ENCODE data around the gene FBXO34.
"Not testable (repeated sequence)": the region's sequence is repeated elsewhere in the genome, so short reads cannot be mapped to it uniquely, and the experiment has no call there.

Gene FBXO34

GRCh38 chr14:55309154-55309553, 37.9 kb downstream of the FBXO34 start:
- Mint-ChIP-seq H3K4me1 (ENCODE audit: low read depth) (no peaks in the 10 kb centered on the region), H3K36me3 (ENCODE audit: low read depth) (peaks cover 40% of the 10 kb centered on the region), H3K4me3 (no peak overlapping the region)

GRCh38 chr14:55309761-55310365, 38.6 kb downstream of the FBXO34 start:
- peaks cover 41% of the 10 kb centered on the region for H3K9me3 Mint-ChIP-seq

More at GRCh38 chr14:55309154-55309553, 37.9 kb downstream of the FBXO34 start:
- Mint-ChIP-seq H3K9me3 (peaks cover 39% of the 10 kb centered on the region), H3K27me3 (ENCODE audit: low read depth) (no peaks in the 10 kb centered on the region), H3K27ac (no peak overlapping the region)
- no peak for DNase-seq (ENCODE audit: low spot score)

GRCh38 chr14:55312379-55313030, 41.3 kb downstream of the FBXO34 start:
- Mint-ChIP-seq H3K36me3 (ENCODE audit: low read depth) (peaks cover 54% of the 10 kb centered on the region), H3K9me3 (peaks cover 49% of the 10 kb centered on the region)
- H3K27me3 Mint-ChIP-seq (ENCODE audit: low read depth); DNase-seq (ENCODE audit: low spot score); H3K4me3 Mint-ChIP-seq; H3K4me1 Mint-ChIP-seq (ENCODE audit: low read depth); H3K27ac Mint-ChIP-seq: not testable (repeated sequence)

More at GRCh38 chr14:55309761-55310365, 38.6 kb downstream of the FBXO34 start:
- Mint-ChIP-seq H3K36me3 (ENCODE audit: low read depth) (peaks cover 42% of the 10 kb centered on the region), H3K27me3 (ENCODE audit: low read depth) (no peaks in the 10 kb centered on the region), H3K4me3 (no peak overlapping the region), H3K27ac (no peak overlapping the region), H3K4me1 (ENCODE audit: low read depth) (peaks cover 2% of the 10 kb centered on the region)
- DNase-seq (ENCODE audit: low spot score), result no peak

- no peak for DNase-seq (ENCODE audit: low spot score)
- no peak overlapping the region for H3K4me3 Mint-ChIP-seq
- peaks cover 58% of the 10 kb centered on the region for H3K36me3 Mint-ChIP-seq (ENCODE audit: low read depth)
- peaks cover 2% of the 10 kb centered on the region for H3K4me1 Mint-ChIP-seq (ENCODE audit: low read depth)
- peaks cover 49% of the 10 kb centered on the region for H3K9me3 Mint-ChIP-seq
- no peak overlapping the region for H3K27ac Mint-ChIP-seq
- no peaks in the 10 kb centered on the region for H3K27me3 Mint-ChIP-seq (ENCODE audit: low read depth)
These were observed 42.3 kb downstream of the FBXO34 start for GRCh38 chr14:55313480-55313879.

GRCh38 chr14:55314449-55314848, 43.2 kb downstream of the FBXO34 start:
- H3K27ac Mint-ChIP-seq, result no peak overlapping the region
- peaks cover 46% of the 10 kb centered on the region for H3K9me3 Mint-ChIP-seq

GRCh38 chr14:55316564-55316963, 45.3 kb downstream of the FBXO34 start:
- H3K36me3 Mint-ChIP-seq (ENCODE audit: low read depth), result peaks cover 42% of the 10 kb centered on the region
- no peak overlapping the region for H3K27ac Mint-ChIP-seq

More at GRCh38 chr14:55314449-55314848, 43.2 kb downstream of the FBXO34 start:
- peaks cover 3% of the 10 kb centered on the region for H3K4me1 Mint-ChIP-seq (ENCODE audit: low read depth)
- H3K4me3 Mint-ChIP-seq, result no peak overlapping the region
- no peak for DNase-seq (ENCODE audit: low spot score)
- H3K36me3 Mint-ChIP-seq (ENCODE audit: low read depth), result peaks cover 62% of the 10 kb centered on the region
- H3K27me3 Mint-ChIP-seq (ENCODE audit: low read depth), result no peaks in the 10 kb centered on the region

GRCh38 chr14:55317542-55318306, 46.5 kb downstream of the FBXO34 start:
- no peak overlapping the region for H3K27ac Mint-ChIP-seq
- no peaks in the 10 kb centered on the region for H3K27me3 Mint-ChIP-seq (ENCODE audit: low read depth)
- peaks cover 36% of the 10 kb centered on the region for H3K36me3 Mint-ChIP-seq (ENCODE audit: low read depth)
- no peak for DNase-seq (ENCODE audit: low spot score)
- H3K4me3 Mint-ChIP-seq, result no peak overlapping the region
- peaks cover 3% of the 10 kb centered on the region for H3K4me1 Mint-ChIP-seq (ENCODE audit: low read depth)
- H3K9me3 Mint-ChIP-seq, result peaks cover 20% of the 10 kb centered on the region

More at GRCh38 chr14:55316564-55316963, 45.3 kb downstream of the FBXO34 start:
- no peak for DNase-seq (ENCODE audit: low spot score)
- Mint-ChIP-seq H3K9me3 (peaks cover 25% of the 10 kb centered on the region), H3K27me3 (ENCODE audit: low read depth) (no peaks in the 10 kb centered on the region), H3K4me3 (no peak overlapping the region), H3K4me1 (ENCODE audit: low read depth) (peaks cover 3% of the 10 kb centered on the region)

- H3K27ac Mint-ChIP-seq, result no peak overlapping the region
- peaks cover 3% of the 10 kb centered on the region for H3K4me1 Mint-ChIP-seq (ENCODE audit: low read depth)
- H3K9me3 Mint-ChIP-seq, result peaks cover 10% of the 10 kb centered on the region
- no peak for DNase-seq (ENCODE audit: low spot score)
- H3K27me3 Mint-ChIP-seq (ENCODE audit: low read depth), result no peaks in the 10 kb centered on the region
- peaks cover 29% of the 10 kb centered on the region for H3K36me3 Mint-ChIP-seq (ENCODE audit: low read depth)
- no peak overlapping the region for H3K4me3 Mint-ChIP-seq
These were observed 47.5 kb downstream of the FBXO34 start for GRCh38 chr14:55318694-55319093.

GRCh38 chr14:55323910-55324309, 52.7 kb downstream of the FBXO34 start:
- no peak for DNase-seq (ENCODE audit: low spot score)
- H3K9me3 Mint-ChIP-seq, result no peaks in the 10 kb centered on the region
- H3K4me1 Mint-ChIP-seq (ENCODE audit: low read depth), result peaks cover 13% of the 10 kb centered on the region
- no peak overlapping the region for H3K4me3 Mint-ChIP-seq
- no peak overlapping the region for H3K27ac Mint-ChIP-seq
- no peaks in the 10 kb centered on the region for H3K27me3 Mint-ChIP-seq (ENCODE audit: low read depth)
- peaks cover 5% of the 10 kb centered on the region for H3K36me3 Mint-ChIP-seq (ENCODE audit: low read depth)

GRCh38 chr14:55324812-55325211, 53.6 kb downstream of the FBXO34 start:
- no peak for DNase-seq (ENCODE audit: low spot score)
- peaks cover 17% of the 10 kb centered on the region for H3K4me1 Mint-ChIP-seq (ENCODE audit: low read depth)
- H3K27ac Mint-ChIP-seq, result no peak overlapping the region
- no peak overlapping the region for H3K4me3 Mint-ChIP-seq
- no peaks in the 10 kb centered on the region for H3K27me3 Mint-ChIP-seq (ENCODE audit: low read depth)
- H3K36me3 Mint-ChIP-seq (ENCODE audit: low read depth), result peaks cover 3% of the 10 kb centered on the region
- H3K9me3 Mint-ChIP-seq, result no peaks in the 10 kb centered on the region

- Mint-ChIP-seq H3K27ac (peak overlapping the region; percentile 1), H3K4me3 (no peak overlapping the region), H3K9me3 (no peaks in the 10 kb centered on the region), H3K27me3 (ENCODE audit: low read depth) (no peaks in the 10 kb centered on the region), H3K4me1 (ENCODE audit: low read depth) (peaks cover 32% of the 10 kb centered on the region), H3K36me3 (ENCODE audit: low read depth) (peaks cover 3% of the 10 kb centered on the region)
- no peak for DNase-seq (ENCODE audit: low spot score)
These were observed 56.0 kb downstream of the FBXO34 start for GRCh38 chr14:55327179-55327578.

- no peak overlapping the region for H3K27ac Mint-ChIP-seq
- H3K4me1 Mint-ChIP-seq (ENCODE audit: low read depth), result peaks cover 42% of the 10 kb centered on the region
- no peaks in the 10 kb centered on the region for H3K27me3 Mint-ChIP-seq (ENCODE audit: low read depth)
- peaks cover 3% of the 10 kb centered on the region for H3K36me3 Mint-ChIP-seq (ENCODE audit: low read depth)
- no peak overlapping the region for H3K4me3 Mint-ChIP-seq
- no peak for DNase-seq (ENCODE audit: low spot score)
- H3K9me3 Mint-ChIP-seq, result no peaks in the 10 kb centered on the region
These were observed 57.1 kb downstream of the FBXO34 start for GRCh38 chr14:55328317-55328716.

- Mint-ChIP-seq H3K4me1 (ENCODE audit: low read depth) (peaks cover 60% of the 10 kb centered on the region), H3K27ac (peak overlapping the region; percentile 67), H3K36me3 (ENCODE audit: low read depth) (peaks cover 2% of the 10 kb centered on the region), H3K27me3 (ENCODE audit: low read depth) (no peaks in the 10 kb centered on the region), H3K9me3 (no peaks in the 10 kb centered on the region), H3K4me3 (peak overlapping the region; percentile 13)
- peak; percentile 61 for DNase-seq (ENCODE audit: low spot score)
These were observed 58.9 kb downstream of the FBXO34 start for GRCh38 chr14:55329999-55330710.

Measured in T-helper 2 cell treated with Interferon-gamma antibody and Interleukin-4, amounts not matched to agents 5 μg/mL and 100 μg/mL, for 36 hours (primary cell).